DND-41 (cell line): ENCODE results near the gene CYP2U1.

Source experiments
- CTCF ChIP-seq: IDR thresholded peaks from 2 replicates; pipeline ENCODE4 v1.5.1; 2012; ENCODE audit warnings: borderline replicate concordance, low read length, moderate library complexity, mild to moderate bottlenecking; ENCODE audit not compliant: poor library complexity, severe bottlenecking; ENCODE audit errors: extremely low read depth
- EZH2 ChIP-seq: IDR thresholded peaks from 3 replicates; pipeline ENCODE4 v1.6.1; 2012; ENCODE audit warnings: borderline replicate concordance, low read depth, mild to moderate bottlenecking, moderate library complexity, low read length, inconsistent platforms; ENCODE audit not compliant: severe bottlenecking

DNA sequence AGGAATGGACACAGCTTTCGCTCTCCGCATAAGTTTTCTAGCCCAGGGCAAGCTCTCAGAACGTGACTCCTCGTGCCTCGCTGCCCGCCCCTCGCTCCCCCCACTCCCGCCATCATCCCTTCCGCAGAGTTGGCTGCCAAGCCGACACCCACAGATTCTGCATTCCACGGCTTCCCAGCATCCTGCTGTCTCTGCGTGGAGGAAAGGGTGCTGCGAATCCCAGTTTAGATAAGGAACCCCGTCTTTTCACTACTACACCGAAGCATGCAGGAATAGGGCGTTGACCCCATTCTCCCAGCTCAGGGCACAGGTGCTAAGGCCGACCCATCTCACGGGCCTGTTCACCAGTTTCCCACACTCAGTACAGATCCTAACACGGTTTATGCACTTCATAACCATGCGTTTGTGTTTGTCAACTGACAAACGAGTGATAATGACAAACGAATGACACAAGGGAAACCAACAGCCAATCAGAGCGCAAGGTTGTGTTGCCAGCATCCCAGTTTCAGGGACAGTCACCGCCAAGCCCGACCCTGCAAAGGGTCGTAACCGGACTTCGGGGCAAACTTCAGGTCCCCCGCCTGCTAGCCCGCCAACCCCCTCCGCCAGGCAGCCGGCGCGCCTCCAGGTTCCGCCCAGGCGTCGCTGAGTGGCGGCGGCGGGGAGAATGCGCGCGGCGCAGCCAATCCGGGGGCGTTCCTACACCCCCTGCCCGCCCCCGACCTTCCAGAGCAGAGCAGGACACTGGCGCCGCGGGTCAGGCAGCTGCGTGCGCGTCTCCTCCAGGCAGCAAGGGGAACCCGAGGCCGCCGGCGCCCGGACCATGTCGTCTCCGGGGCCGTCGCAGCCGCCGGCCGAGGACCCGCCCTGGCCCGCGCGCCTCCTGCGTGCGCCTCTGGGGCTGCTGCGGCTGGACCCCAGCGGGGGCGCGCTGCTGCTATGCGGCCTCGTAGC is at the start of gene CYP2U1:
- peak; percentile 33 for TF ChIP-seq CTCF
- TF ChIP-seq EZH2, result no peak
